Measurements from ENCODE around the gene HHAT.

The HHAT gene
- 13.0 to 17.4 (median 13.9) reads per million in 3 donors for total RNA-seq

DNA sequence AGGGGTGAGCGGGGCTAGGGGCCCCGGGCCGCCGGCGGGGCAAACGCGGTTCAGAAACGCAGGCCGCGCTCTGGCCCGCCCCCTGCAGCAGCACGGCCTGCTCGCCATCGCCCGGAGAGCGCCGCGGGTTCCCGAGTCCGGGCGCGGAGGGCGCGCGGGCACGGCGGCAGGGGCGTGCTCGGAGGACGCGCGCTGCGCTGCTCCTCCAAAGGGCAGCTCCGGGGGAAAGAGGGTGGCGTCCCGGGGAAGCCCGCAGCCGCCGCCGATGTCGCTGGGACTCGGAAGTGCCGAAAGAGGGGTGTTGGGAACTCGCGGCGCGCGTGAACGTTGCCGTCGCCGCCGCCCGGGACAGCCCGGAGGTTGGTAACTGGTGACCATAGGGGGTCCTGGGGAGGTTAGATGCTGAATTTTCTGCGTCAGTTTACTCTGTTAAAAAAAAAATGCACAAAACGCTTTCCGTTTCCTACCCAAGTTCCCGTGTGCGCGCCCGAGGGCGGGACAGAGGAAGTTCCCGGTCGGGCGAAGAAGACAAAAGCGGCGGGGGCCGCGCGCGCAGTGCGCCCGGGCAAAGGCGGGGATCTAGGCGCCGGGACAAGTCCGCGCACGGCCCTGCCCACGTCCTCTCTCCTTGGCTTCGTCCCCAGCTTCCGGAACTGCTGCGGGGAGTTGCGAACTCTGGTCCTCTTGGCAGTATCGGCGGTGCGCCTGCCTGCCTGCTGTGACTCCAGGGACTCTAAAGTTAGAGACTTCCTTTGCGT is at the start of gene HHAT:
Gene HHAT (plus strand): TSS at position 157 of the 758 bp plus-strand sequence. CDS start 20,074 bp downstream, outside the sequence.
- Histone ChIP-seq H3K4me1 (ENCODE audit: control insufficient read depth, insufficient read depth, low read length, poor library complexity, severe bottlenecking) (peaks cover 19% of the 10 kb centered on the region), H3K27me3 (replicated peaks; ENCODE audit: control insufficient read depth, insufficient read depth, low read length, poor library complexity, severe bottlenecking) (no peaks in the 10 kb centered on the region), H3K27ac (ENCODE audit: insufficient read depth, low read length, poor library complexity, severe bottlenecking) (peak within 1 kb of the TSS; percentile 79), H3K36me3 (ENCODE audit: control insufficient read depth, insufficient read depth, low read length) (no peaks in the 10 kb centered on the region), H3K4me3 (ENCODE audit: insufficient read depth, low read depth, low read length, poor library complexity, severe bottlenecking) (peak within 1 kb of the TSS; percentile 81), H3K9me3 (ENCODE audit: control insufficient read depth, low read length) (no peaks in the 10 kb centered on the region)
- peak; percentile 46 to 55 (median 53) for DNase-seq

DNA sequence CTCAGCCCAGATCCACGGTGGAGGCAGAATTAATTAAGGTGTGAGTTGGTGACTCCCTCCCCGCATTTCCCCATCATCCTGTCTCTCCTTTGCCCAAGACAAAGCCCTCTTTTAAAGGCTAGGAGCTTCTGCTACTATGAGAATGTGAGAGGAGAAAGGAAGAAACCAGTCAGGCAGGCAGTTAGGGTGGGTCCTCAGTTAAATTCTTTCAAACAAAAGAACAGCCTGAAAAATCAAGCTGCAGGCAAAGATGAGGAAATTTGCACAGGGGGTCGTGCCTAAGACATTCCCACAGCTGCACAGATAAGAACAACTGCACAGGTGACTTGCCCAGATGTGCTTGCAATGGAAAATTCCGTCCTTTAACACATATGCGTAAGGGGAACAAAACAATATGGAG is 48.5 kb upstream of the HHAT start:
- no peak overlapping the region for H3K4me3 ChIP-seq (ENCODE audit: insufficient read depth, low read depth, low read length, poor library complexity, severe bottlenecking)
- H3K27ac ChIP-seq (ENCODE audit: insufficient read depth, low read length, poor library complexity, severe bottlenecking), result no peak overlapping the region
- no peak for DNase-seq
- no peaks in the 10 kb centered on the region for H3K36me3 ChIP-seq (ENCODE audit: control insufficient read depth, insufficient read depth, low read length)
- no peaks in the 10 kb centered on the region for H3K4me1 ChIP-seq (ENCODE audit: control insufficient read depth, insufficient read depth, low read length, poor library complexity, severe bottlenecking)
- H3K9me3 ChIP-seq (ENCODE audit: control insufficient read depth, low read length), result peaks cover 5% of the 10 kb centered on the region
- H3K27me3 ChIP-seq (replicated peaks; ENCODE audit: control insufficient read depth, insufficient read depth, low read length, poor library complexity, severe bottlenecking), result peaks cover 2% of the 10 kb centered on the region

DNA sequence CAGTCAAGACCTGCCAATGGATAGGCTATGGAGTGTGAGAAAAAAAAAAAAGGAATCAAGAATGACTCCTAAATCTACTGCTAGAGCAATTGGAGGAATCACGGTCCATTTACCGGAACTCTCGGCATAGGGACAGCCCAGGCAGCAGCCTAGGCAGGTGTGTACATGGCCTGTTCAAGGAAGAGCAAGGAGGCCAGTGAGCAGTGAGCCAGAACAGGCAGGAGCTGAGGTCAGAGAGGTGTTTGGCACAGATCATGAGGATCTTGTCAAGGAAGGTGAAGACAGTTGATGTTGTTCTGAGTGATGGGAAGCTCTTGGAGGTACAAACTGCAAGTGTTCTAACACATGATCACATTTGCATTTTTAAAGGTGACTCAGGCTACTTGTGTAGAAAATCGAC is 40.6 kb upstream of the HHAT start:
- Histone ChIP-seq H3K4me3 (ENCODE audit: insufficient read depth, low read depth, low read length, poor library complexity, severe bottlenecking) (no peak overlapping the region), H3K27me3 (replicated peaks; ENCODE audit: control insufficient read depth, insufficient read depth, low read length, poor library complexity, severe bottlenecking) (peaks cover 24% of the 10 kb centered on the region), H3K27ac (ENCODE audit: insufficient read depth, low read length, poor library complexity, severe bottlenecking) (no peak overlapping the region), H3K9me3 (ENCODE audit: control insufficient read depth, low read length) (no peaks in the 10 kb centered on the region), H3K36me3 (ENCODE audit: control insufficient read depth, insufficient read depth, low read length) (no peaks in the 10 kb centered on the region), H3K4me1 (ENCODE audit: control insufficient read depth, insufficient read depth, low read length, poor library complexity, severe bottlenecking) (peaks cover 9% of the 10 kb centered on the region)
- DNase-seq, result no peak

DNA sequence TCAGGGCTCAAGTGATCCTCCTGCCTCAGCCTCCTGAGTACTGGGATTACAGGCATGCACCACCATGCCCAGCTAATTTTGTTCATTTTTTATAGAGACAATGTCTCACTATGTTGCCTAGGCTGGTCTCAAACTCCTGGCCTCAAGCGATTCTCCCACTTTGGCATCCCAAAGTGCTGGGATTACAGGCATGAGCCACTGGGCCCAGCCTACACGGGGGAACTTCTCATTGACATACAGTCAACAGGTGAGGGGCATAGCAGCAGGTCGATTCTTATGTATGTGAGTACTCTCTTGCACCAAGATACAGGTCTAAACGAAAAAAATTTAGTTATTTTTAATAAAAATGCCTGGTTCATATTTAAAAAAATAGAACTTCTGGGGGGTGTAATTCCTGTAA is 39.5 kb upstream of the HHAT start:
- Histone ChIP-seq H3K9me3 (ENCODE audit: control insufficient read depth, low read length) (no peaks in the 10 kb centered on the region), H3K27ac (ENCODE audit: insufficient read depth, low read length, poor library complexity, severe bottlenecking) (no peak overlapping the region), H3K36me3 (ENCODE audit: control insufficient read depth, insufficient read depth, low read length) (no peaks in the 10 kb centered on the region), H3K27me3 (replicated peaks; ENCODE audit: control insufficient read depth, insufficient read depth, low read length, poor library complexity, severe bottlenecking) (peaks cover 26% of the 10 kb centered on the region), H3K4me1 (ENCODE audit: control insufficient read depth, insufficient read depth, low read length, poor library complexity, severe bottlenecking) (peaks cover 9% of the 10 kb centered on the region), H3K4me3 (ENCODE audit: insufficient read depth, low read depth, low read length, poor library complexity, severe bottlenecking) (no peak overlapping the region)
- DNase-seq, result no peak

DNA sequence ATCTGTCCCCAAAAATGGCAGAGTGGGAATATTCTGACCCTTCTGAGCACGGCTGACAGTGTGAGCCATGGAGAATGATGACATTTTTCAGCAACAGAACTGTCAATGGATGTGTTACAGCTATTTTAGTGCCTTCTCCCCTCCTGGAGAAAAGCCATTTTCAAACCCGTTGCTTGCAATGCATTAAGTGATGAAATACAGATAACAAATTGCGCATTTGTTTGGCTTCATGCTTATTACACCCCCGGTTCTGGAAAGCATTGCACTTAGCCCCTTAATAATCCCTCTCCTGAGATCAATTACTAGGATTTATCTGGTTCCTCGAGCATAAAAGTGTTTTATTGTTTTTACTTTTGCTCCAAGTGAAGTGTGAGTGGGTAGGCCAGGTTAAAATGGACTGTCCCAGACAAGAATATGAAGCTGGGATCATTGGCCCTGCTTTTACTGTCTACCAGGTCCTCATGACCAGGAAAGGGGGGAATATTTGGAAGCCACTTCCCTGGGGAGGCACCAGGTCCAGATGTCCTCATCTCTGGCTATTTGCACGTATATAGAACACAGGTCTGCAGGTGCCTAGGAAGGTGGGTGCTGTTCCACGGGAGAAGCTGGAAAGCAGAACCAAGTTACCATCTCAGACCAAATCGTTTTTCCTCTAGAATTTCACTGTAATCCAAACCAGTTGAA is 37.5 kb upstream of the HHAT start:
- H3K36me3 ChIP-seq (ENCODE audit: control insufficient read depth, insufficient read depth, low read length), result no peaks in the 10 kb centered on the region
- H3K4me1 ChIP-seq (ENCODE audit: control insufficient read depth, insufficient read depth, low read length, poor library complexity, severe bottlenecking), result peaks cover 9% of the 10 kb centered on the region
- H3K9me3 ChIP-seq (ENCODE audit: control insufficient read depth, low read length), result no peaks in the 10 kb centered on the region
- H3K27me3 ChIP-seq (replicated peaks; ENCODE audit: control insufficient read depth, insufficient read depth, low read length, poor library complexity, severe bottlenecking), result peaks cover 21% of the 10 kb centered on the region
- no peak for DNase-seq
- H3K4me3 ChIP-seq (ENCODE audit: insufficient read depth, low read depth, low read length, poor library complexity, severe bottlenecking), result no peak overlapping the region
- no peak overlapping the region for H3K27ac ChIP-seq (ENCODE audit: insufficient read depth, low read length, poor library complexity, severe bottlenecking)

GRCh38 chr1:210291786-210292230 is 36.9 kb upstream of the HHAT start:
- peaks cover 9% of the 10 kb centered on the region for H3K4me1 ChIP-seq (ENCODE audit: control insufficient read depth, insufficient read depth, low read length, poor library complexity, severe bottlenecking)
- H3K36me3 ChIP-seq (ENCODE audit: control insufficient read depth, insufficient read depth, low read length), result no peaks in the 10 kb centered on the region
- H3K9me3 ChIP-seq (ENCODE audit: control insufficient read depth, low read length), result no peaks in the 10 kb centered on the region
- peaks cover 21% of the 10 kb centered on the region for H3K27me3 ChIP-seq (replicated peaks; ENCODE audit: control insufficient read depth, insufficient read depth, low read length, poor library complexity, severe bottlenecking)
- no peak for DNase-seq
- no peak overlapping the region for H3K27ac ChIP-seq (ENCODE audit: insufficient read depth, low read length, poor library complexity, severe bottlenecking)
- no peak overlapping the region for H3K4me3 ChIP-seq (ENCODE audit: insufficient read depth, low read depth, low read length, poor library complexity, severe bottlenecking)

GRCh38 chr1:210292231-210292871 is 36.4 kb upstream of the HHAT start:
- no peaks in the 10 kb centered on the region for H3K9me3 ChIP-seq (ENCODE audit: control insufficient read depth, low read length)
- no peak for DNase-seq
- no peaks in the 10 kb centered on the region for H3K36me3 ChIP-seq (ENCODE audit: control insufficient read depth, insufficient read depth, low read length)
- H3K4me3 ChIP-seq (ENCODE audit: insufficient read depth, low read depth, low read length, poor library complexity, severe bottlenecking), result peak overlapping the region; percentile 39
- peaks cover 21% of the 10 kb centered on the region for H3K27me3 ChIP-seq (replicated peaks; ENCODE audit: control insufficient read depth, insufficient read depth, low read length, poor library complexity, severe bottlenecking)
- H3K27ac ChIP-seq (ENCODE audit: insufficient read depth, low read length, poor library complexity, severe bottlenecking), result no peak overlapping the region
- H3K4me1 ChIP-seq (ENCODE audit: control insufficient read depth, insufficient read depth, low read length, poor library complexity, severe bottlenecking), result peaks cover 9% of the 10 kb centered on the region

DNA sequence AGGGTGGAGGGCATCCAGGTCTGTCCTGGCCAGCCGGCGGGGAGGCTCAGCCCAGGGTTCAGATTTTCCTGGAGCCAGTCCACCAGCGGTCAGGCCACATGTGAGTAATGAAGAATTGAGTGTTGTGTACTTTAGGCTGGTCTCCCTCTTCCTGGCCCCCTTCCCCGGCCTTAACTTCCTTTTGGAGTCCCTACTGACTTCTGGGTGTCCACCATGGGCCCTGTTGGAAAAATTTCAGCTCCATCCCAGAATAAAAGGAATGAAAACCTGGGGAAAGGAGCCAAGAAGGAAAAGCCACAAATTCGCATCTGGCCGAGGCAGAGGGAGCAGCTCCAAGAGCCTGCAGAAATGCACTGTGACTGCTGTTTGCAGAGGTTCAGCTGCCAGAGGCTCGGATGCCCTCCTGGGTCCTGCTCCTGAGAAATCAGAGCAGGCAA is 35.5 kb upstream of the HHAT start:
- H3K36me3 ChIP-seq (ENCODE audit: control insufficient read depth, insufficient read depth, low read length), result no peaks in the 10 kb centered on the region
- peaks cover 21% of the 10 kb centered on the region for H3K27me3 ChIP-seq (replicated peaks; ENCODE audit: control insufficient read depth, insufficient read depth, low read length, poor library complexity, severe bottlenecking)
- no peaks in the 10 kb centered on the region for H3K9me3 ChIP-seq (ENCODE audit: control insufficient read depth, low read length)
- H3K27ac ChIP-seq (ENCODE audit: insufficient read depth, low read length, poor library complexity, severe bottlenecking), result no peak overlapping the region
- DNase-seq, result no peak
- H3K4me1 ChIP-seq (ENCODE audit: control insufficient read depth, insufficient read depth, low read length, poor library complexity, severe bottlenecking), result peaks cover 9% of the 10 kb centered on the region
- no peak overlapping the region for H3K4me3 ChIP-seq (ENCODE audit: insufficient read depth, low read depth, low read length, poor library complexity, severe bottlenecking)

- no peak for DNase-seq
These were observed 33.5 kb upstream of the HHAT start for GRCh38 chr1:210294999-210295745.

More at GRCh38 chr1:210294999-210295745, 33.5 kb upstream of the HHAT start:
- Histone ChIP-seq H3K4me3 (ENCODE audit: insufficient read depth, low read depth, low read length, poor library complexity, severe bottlenecking) (no peak overlapping the region), H3K27ac (ENCODE audit: insufficient read depth, low read length, poor library complexity, severe bottlenecking) (no peak overlapping the region), H3K9me3 (ENCODE audit: control insufficient read depth, low read length) (no peaks in the 10 kb centered on the region), H3K36me3 (ENCODE audit: control insufficient read depth, insufficient read depth, low read length) (no peaks in the 10 kb centered on the region), H3K4me1 (ENCODE audit: control insufficient read depth, insufficient read depth, low read length, poor library complexity, severe bottlenecking) (peaks cover 9% of the 10 kb centered on the region), H3K27me3 (replicated peaks; ENCODE audit: control insufficient read depth, insufficient read depth, low read length, poor library complexity, severe bottlenecking) (peaks cover 21% of the 10 kb centered on the region)
